OCI-LY3 (cell line): ENCODE data around the gene KPRP.

Experiments
- EZH2phosphoT487 ChIP-seq: fragments of 200-600 bp; shearing (Covaris generic); IDR thresholded peaks from 2 replicates; pipeline ENCODE4 v1.6.1; 2018; ENCODE audit warnings: antibody characterized with exemption, mixed run types, low read depth
- TF ChIP-seq, protein P1 (sequence below): fragments of 200-600, 300-600 bp; sonication (generic); IDR thresholded peaks from 2 replicates; pipeline ENCODE4 v1.5.1; 2014; ENCODE audit warnings: antibody characterized with exemption, low read length, low read depth

DNA sequence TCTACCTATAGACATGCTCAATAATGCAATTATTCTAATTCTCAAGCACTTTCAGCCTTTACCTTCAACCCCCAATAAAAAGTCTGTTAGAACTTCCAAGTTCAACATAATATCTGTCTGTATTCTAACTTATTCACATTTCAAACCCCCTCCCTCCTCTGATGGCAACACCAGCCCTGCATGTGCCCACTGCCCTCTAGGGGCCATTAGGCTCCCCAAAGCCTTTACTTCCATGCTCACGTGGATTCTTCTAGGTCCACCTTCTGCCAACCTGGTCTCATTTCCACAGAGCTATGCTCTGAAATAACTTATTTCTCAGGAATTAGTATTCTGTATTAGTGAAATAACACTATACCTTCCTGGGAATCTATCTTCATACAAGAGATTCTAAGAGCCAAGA is 22.2 kb upstream of the KPRP start:
- TF ChIP-seq, protein P1, sequence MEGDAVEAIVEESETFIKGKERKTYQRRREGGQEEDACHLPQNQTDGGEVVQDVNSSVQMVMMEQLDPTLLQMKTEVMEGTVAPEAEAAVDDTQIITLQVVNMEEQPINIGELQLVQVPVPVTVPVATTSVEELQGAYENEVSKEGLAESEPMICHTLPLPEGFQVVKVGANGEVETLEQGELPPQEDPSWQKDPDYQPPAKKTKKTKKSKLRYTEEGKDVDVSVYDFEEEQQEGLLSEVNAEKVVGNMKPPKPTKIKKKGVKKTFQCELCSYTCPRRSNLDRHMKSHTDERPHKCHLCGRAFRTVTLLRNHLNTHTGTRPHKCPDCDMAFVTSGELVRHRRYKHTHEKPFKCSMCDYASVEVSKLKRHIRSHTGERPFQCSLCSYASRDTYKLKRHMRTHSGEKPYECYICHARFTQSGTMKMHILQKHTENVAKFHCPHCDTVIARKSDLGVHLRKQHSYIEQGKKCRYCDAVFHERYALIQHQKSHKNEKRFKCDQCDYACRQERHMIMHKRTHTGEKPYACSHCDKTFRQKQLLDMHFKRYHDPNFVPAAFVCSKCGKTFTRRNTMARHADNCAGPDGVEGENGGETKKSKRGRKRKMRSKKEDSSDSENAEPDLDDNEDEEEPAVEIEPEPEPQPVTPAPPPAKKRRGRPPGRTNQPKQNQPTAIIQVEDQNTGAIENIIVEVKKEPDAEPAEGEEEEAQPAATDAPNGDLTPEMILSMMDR: peak; percentile 49
- TF ChIP-seq EZH2phosphoT487: no peak
